Stimulated activated CD4-positive, alpha-beta T cell treated with anti-CD3 and anti-CD28 coated beads, Interleukin-2, amount 100 ng/mL, for 24 hours (primary cell): ENCODE measurements around the gene C14orf132.
"Not testable (repeated sequence)": the region's sequence is repeated elsewhere in the genome, so short reads cannot be mapped to it uniquely, and the experiment has no call there.

Experiments used
- DNase-seq, 2 donors: peaks; one replicate each; pipeline ENCODE4 v3.0.0-alpha.2; 2020

C14orf132 gene

DNA sequence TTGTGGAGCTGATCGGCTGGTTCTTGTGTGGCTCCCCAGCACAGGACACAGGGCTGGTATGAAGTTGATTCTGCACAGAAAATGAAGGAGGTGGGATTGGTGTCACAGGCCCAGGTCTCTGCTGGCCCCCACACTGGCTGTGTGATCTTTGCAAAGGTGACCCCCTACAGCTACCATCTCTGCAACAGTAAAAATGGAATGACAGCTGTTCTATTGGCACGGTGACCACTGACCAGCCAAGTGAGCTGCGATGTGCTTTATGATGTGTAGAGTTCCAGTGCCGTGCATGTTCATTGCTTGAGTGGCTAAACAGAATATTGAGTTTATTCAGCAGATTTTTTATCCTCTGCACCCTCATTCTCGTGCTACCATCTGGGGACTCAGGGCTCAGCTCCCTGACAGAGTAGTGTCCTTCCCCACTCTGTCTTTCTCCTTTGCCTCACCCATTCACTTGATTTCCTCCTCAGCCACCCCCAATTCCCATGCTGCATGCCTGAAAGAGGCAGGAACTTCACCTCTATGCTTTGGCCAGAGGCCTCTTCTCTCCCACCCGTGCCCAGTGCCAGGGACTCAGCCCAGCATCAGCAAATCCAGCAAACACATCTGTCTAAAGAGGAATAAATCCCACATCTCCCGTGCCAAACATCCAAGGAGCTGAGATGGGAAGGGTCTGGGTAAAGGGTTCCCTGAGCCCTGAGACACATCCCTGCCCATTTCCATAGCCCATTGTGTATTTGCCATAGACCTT lies 21.2 kb downstream of the C14orf132 start:
- DNase-seq, result no peak

GRCh38 chr14:96062010-96062409 lies 22.8 kb downstream of the C14orf132 start:
- no peak for DNase-seq

DNA sequence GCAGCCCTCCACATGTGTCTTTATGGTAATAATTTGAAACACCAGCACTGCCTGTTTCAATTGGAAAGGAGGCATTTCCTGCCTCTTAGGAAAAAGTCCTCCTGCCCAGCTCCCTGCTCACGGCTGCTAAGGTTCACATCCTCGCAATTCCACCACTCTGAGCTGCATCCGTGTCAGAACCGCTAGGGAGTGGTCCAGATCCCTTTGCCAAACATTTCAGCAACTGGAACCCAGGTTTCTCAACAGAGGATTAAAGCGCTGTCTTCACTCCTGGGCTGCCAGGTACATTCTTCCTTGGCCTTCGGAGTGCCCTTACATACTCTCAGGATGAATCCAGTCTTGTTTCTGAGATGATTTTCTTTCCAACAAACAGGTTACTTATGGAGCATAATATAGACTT lies 23.3 kb downstream of the C14orf132 start:
- DNase-seq, result no peak

DNA sequence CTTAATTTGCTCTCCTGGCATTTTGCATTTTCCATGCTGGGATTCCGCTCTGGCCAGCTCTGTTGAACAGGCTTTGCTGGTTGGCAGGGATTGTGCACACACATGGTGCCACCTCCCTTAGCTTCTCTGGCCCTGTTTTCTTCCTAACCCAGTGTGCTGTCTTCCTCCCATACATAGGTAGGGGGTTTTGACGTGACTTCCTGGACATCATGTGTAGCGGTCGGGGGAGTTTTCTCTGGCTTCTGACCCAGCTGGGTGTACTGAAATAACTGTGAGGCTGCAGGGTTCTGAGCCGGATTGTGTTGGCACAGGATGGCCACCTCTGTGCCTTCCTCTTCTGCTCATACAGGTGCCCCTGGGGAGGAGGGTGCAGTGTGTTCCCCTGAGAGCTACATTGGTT lies 25.7 kb downstream of the C14orf132 start:
- no peak for DNase-seq

DNA sequence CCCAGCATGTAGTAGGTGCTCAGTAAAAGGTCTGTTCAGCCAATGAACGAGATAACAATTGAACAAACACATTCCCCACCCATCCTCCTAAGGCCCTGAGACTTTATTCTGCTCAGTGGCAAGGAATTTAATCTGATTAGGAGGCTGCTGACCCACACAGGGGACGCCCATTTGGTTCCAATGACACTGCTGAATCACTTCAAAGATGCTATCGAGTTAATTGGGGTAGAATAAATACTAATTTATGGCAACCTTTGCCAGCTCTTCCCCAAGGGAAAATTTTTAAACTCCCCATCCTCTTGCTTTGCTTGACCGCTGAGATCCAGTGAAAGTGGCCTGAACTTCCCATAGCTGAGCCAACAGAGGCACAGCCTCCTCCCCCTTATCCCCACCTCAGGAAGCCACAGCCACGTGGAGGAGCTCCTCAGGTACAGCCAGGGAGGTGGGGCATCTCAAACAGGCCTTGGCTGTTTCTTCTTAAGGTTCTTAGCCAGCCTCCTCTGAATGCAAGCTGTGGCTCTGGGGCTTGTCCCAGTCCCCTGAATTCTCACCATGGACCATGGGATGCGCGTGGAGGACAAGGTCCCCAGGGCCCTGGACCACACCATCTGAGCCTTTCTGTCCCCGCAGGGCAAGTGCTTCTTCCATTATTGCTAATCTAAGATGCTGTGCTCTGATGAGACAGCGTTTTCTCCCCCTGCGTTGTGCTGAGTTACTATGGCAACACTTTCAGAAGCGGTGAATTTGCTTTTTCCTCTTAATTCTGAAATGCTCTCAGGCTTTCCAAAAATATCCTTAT lies 26.7 kb downstream of the C14orf132 start:
- no peak for DNase-seq

GRCh38 chr14:96066976-96067375 lies 27.8 kb downstream of the C14orf132 start:
- no peak for DNase-seq

DNA sequence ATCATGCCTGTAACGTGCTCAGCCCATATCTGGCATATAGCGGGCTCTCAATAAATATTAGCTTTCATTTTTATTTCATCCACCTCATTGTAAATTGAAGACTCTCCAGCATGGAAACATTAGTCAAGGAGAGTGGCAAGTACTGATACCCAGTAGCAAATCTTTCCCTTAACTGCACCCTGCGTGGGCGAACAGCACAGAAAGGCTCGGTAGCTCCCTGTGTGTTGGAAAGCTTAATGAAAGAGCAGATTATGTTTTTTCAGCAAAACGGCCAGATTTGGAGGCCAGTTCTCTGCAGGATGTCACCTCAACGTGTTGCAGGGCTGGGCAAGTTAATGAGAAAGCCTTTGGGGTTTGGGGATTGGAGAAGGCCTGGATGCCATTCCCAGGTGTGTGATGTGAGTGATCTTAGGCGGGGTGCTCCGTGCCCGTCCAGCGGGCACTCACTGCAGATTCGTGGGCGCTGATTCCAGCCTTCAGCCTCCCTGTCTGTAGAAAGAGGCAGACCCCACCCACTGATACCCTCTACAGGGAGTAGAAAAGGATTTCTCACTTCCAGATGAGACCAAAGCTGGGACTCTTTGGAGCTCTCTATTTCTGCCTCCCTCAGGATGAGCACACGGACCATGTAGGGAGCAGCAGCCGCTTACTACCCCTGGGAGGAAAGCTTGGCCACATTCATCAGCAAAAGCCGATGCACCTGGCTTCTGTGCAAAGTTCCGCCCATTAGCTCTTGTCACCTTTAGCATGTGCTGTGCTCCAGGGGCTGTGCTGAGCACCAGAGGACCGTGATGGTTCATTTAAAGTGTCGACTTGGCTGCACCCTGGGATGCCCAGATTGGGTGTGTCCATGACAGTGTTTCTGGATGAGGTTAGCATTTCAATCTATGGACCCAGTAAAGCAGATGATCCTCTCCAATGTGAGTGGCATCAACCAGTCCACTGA lies 29.1 kb downstream of the C14orf132 start:
- DNase-seq, result no peak

GRCh38 chr14:96069421-96069820 lies 30.3 kb downstream of the C14orf132 start:
- DNase-seq, result no peak

DNA sequence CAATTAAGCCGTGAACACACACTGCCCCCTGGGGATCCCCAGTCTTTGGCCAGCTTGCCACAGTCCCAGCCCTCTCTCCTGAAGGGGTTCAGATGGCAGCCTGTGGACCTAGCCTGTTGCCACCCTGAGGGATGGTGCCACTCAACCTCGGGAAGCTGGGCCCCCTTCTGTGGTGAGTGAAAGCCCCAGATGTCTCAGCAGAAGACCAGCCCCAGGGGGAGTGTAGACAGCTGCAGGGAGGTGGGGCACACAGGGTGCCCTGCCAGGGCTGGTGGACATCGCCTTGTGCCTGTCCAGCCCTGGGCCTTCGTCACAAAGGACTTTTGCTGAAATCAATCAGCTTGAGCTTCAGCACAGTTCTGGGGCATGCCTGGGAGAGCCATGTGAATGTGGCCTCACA lies 32.4 kb downstream of the C14orf132 start:
- DNase-seq, result no peak

DNA sequence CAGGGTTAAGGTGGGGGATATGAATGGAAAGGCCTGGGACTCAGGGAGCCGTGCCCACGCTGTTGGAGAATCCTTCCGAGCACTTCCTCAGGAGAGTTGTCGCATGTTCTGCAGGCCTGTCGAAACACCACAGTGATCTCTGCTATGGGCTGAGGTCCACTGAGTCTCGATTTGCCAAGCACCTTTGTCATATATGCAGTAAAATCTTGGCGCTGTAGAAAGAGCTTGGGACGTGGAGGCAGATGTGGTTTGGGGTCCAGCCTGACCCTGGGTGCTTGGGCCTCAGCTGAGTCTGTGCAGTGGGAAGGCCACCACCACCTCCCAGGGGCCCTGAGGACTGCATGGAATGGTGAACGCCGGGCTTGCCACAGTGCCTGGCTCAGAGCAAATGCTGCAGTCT lies 32.9 kb downstream of the C14orf132 start:
- no peak for DNase-seq

- no peak for DNase-seq
Observed at GRCh38 chr14:96072746-96073145, 33.6 kb downstream of the C14orf132 start.

- DNase-seq, result not testable (repeated sequence)
Observed at GRCh38 chr14:96073260-96074039, 34.3 kb downstream of the C14orf132 start.

GRCh38 chr14:96077983-96078624 lies 38.9 kb downstream of the C14orf132 start:
- DNase-seq, result no peak

DNA sequence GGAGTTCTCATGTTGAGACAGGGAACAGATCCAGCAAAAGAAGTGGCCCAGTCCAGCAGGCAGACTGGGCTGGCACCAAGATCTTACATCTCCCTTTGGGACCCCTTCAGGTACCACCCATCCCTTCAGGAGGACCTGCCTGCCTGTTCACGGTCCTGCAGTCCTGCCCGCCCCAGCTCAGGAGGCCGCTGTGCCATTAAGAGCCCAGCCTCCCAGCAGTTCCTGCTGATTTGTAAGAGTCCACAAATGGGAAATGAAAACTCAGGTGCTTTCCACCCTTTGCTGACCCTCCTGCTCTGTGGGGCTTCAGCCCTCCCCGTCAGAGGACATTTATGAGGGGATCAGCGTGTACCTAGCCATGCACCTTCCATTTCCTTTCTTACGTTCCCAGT lies 39.5 kb downstream of the C14orf132 start:
- DNase-seq, result no peak

GRCh38 chr14:96079066-96079465 lies 39.9 kb downstream of the C14orf132 start:
- no peak for DNase-seq

- no peak for DNase-seq
Observed at GRCh38 chr14:96080571-96080970, 41.4 kb downstream of the C14orf132 start.

GRCh38 chr14:96081224-96081623 lies 42.1 kb downstream of the C14orf132 start:
- DNase-seq, result no peak

GRCh38 chr14:96081767-96082400 lies 42.7 kb downstream of the C14orf132 start:
- no peak for DNase-seq

DNA sequence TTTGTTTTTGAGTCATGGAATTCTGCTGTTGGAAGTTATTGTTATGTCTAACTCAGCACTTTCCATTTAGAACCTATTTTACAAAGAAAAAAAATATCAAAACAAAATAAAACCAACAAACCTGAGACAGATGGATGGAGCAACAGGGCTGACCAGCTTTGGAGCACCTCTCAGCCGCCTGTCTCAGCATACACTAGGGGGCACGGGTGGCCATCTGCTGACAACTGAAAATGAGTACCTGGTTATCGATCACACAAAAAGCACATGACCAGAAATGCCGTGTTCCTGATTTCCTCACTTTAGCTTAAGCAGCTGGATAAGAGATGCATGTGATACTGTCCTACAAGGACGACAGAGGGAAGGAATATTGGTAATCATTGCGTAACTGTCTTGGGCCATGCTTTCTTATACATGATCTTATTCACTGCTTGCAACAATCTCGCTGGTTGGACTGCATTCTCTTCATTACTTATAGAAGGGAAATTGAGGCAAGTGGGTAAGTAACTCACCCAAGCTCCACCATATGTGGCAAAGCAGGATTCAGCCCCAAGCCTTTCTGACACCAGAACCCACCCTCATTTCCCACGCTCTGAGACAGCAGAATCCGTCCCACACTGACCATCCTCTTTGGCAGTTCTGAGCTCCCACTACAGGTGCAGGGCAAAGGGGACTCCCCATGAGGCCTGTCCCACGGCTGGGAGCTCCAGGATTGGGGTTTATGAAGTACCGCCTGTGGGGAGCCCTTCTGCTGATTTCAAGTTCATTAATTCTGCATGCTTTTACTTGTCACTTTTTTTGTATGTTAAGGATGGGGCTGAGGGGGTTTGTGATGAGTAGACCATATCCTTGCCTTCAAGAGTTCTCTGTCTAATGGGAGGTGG lies 43.5 kb downstream of the C14orf132 start:
- no peak for DNase-seq

DNA sequence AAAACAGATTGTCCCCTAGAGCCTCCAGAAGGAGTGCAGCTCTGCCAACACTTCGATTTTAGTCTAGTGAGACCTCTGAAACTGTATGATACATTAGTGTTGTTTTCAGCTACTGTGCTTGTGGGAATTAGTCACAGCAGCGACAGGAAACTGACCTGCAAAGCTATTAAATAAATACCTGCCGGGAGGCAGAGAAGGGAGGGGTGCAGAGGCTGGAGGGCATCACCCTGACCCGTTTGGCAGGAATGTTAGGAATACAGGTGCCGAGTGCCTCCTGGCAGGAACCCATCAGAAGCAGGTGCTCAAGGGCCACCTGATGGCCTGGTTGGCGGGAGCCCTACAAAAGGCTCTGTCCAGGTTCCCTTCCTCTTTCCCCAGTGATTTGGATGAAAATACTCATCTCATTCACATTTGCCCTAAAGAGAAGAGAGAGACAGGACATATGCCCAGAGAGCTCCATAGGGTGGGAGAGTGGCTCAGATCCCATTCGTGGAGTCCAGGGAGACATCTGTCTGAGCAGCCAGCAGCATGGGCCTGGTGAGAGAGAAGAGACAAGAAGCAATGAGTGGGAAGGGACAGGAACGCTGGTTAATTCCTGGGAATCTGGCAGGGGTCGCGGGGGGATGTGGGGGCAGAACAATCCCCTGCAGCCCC lies 44.6 kb downstream of the C14orf132 start:
- DNase-seq, result no peak
